22Rv1 (cell line): Measurements from ENCODE around the gene DENND4A.

Source experiments
- CTCF ChIP-seq: fragments of 450-650 bp; IDR thresholded peaks from 2 replicates; pipeline ENCODE4 v1.5.1; 2017; ENCODE audit warnings: mild to moderate bottlenecking
- ZFX ChIP-seq: fragments of 450-650 bp; IDR thresholded peaks from 2 replicates; pipeline ENCODE4 v1.6.1; 2017; ENCODE audit warnings: antibody characterized with exemption, borderline replicate concordance

DNA sequence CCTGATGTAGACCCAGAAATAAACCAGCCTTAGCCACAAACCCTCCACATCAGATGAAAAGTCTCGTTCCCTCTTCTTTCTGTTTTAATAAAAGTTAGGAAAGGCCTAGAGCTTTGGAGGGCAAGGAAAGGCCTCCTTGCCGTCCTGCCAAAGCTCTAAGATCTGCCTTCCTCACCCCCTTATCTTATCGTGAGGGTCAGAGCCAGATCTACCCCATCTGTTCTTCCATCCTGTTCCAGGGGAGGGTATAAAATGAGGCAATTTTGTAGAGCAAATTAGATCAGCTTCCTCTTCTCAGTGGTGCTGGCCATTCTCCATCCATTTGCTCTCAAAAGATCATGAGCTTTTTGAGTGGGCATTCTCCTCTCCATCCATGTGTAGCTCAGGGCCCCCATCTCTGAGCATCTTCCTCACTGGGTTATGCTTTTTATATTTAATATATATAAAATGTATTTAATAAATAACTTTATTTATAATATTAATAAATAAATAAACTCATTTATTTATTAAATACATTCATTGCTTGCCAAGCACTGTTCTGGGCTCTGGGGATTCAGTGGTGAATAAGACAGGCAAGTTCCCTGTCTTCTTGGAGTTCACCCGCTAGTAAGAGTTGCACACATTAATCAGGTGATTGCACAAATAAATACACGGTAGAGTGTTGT lies 172.3 kb downstream of the DENND4A start:
- TF ChIP-seq CTCF (no peak), ZFX (no peak)
